AG09309 (cell line): Measurements from ENCODE around the gene TSPAN15.

ENCODE experiments used
- DNase-seq: peaks from one replicate; pipeline ENCODE4 v3.0.0-alpha.2; 2010; ENCODE audit warnings: low read depth
- H3K4me3 ChIP-seq: 2 replicates; pipeline ENCODE4 v1.5.1; 2011; ENCODE audit warnings: mild to moderate bottlenecking, low read depth, low read length, moderate library complexity; ENCODE audit not compliant: control insufficient read depth
- CTCF ChIP-seq: IDR thresholded peaks from 2 replicates; pipeline ENCODE4 v1.5.1; 2011; ENCODE audit warnings: mild to moderate bottlenecking, low read depth, low read length, inconsistent platforms; ENCODE audit not compliant: insufficient read depth, control insufficient read depth; ENCODE audit errors: missing control alignments

Gene TSPAN15

GRCh38 chr10:69434169-69434568, 17.1 kb upstream of the TSPAN15 start:
- TF ChIP-seq CTCF = no peak
- no peak for DNase-seq

GRCh38 chr10:69434926-69435325, 16.3 kb upstream of the TSPAN15 start:
- no peak for DNase-seq
- H3K4me3 ChIP-seq = no peak overlapping the region
- TF ChIP-seq CTCF = no peak

More at GRCh38 chr10:69434169-69434568, 17.1 kb upstream of the TSPAN15 start:
- H3K4me3 ChIP-seq = no peak overlapping the region

DNA sequence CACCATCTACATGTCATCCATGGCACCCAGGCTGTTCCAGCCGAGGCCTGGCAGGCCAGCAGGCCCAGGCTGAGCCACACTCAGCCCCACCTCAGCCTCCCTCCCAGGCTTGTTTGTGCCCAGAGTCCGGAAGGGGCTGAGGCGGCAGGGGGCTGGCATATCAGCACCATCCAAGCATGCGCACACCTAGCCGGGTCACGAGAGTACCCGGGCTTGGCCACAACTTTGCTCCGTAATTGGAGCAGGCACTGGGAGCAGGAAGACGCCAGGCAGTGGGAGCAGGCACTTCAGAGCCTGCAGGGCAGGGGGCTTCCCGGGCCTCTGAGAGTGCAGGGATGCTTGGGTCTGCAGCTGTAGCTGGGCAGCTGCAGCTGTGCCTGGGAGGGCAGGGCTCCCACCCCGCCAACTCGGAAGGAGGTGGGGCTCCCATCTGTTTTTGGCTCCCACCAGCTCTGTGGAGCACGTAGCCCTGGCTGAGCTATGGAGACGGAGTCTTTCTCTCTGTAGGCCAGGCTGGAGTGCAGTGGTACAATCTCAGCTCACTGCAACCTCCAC, 15.2 kb upstream of the TSPAN15 start:
- no peak overlapping the region for H3K4me3 ChIP-seq
- no peak for TF ChIP-seq CTCF
- no peak for DNase-seq

DNA sequence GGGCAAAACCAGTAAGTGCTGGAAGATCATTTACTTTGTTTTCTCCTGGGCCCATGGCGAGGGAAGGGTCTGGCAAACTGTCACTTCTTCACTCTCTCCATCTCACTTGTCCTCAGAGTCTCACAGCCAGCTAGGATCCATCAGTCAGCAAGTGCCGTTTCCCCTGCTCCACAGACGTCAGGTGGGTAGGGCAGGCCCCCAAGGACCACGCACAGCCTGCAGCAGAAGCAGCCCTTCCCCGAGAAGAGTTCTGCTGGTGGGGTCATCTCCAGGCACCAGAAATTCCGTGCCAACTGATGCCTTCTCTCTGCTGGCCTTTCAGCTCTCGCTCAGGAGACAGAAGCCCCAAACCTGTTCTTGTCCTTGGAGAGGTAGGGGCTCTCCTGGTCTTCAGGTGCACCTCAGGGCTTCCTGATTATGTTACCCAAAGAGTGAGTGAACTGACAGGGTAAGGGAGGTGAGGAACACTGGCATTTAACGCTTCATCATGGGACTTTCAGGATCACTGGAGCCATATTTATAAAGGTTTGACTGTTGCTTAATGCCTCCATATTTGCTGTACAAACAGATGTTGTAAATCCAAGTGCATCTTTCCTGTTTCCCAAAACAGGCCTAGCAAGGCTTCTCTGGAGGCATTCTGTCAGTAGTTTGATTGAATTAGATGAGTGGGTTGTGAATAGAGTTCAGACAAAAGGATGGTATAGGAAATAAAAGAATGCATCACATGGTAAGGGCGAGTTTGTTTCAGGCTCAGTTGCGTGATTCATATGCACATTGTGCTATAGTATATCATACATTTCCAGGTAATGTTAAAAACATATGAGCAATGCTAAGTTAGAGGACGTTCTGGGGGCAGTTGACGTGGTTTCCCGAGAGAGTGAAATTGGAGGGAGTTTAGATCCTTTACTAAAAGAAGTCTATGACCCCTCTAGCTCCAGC, 13.7 kb upstream of the TSPAN15 start:
- no peak for DNase-seq
- no peak overlapping the region for H3K4me3 ChIP-seq
- no peak for TF ChIP-seq CTCF

- H3K4me3 ChIP-seq = no peak overlapping the region
- no peak for DNase-seq
Observed at GRCh38 chr10:69438536-69439349, 12.5 kb upstream of the TSPAN15 start.

GRCh38 chr10:69439350-69439739, 11.9 kb upstream of the TSPAN15 start:
- H3K4me3 ChIP-seq = no peak overlapping the region
- no peak for TF ChIP-seq CTCF
- no peak for DNase-seq

More at GRCh38 chr10:69438536-69439349, 12.5 kb upstream of the TSPAN15 start:
- no peak for TF ChIP-seq CTCF
